ENCODE data around the gene APOBEC2. TPM values are rescaled to one million over a fixed set of nuclear protein-coding genes. Genes with fewer than 3 reads are reported as not detected.
A peak's percentile ranks its signal among the peaks of the same experiment; 100 is the strongest.

Gene APOBEC2
- total and polyA plus RNA-seq, 2 of the 13 experiments (the other 11 are each of a cell fraction or from before 2014, with no cell fraction given) = 0.09 TPM; not detected in 1

GRCh38 chr6:41066867-41067304 lies 13.9 kb downstream of the APOBEC2 start (continued):
- TF ChIP-seq KDM3A (CRISPR knock-in tag; IDR thresholded peaks at IDR 0.05; ENCODE audit: low read depth) (peak; percentile 76; the same call in 1 of the 2 replicates), STAG1 (CRISPR knock-in tag; IDR thresholded peaks at IDR 0.05) (peak; percentile 92), ZFX (CRISPR knock-in tag; IDR thresholded peaks at IDR 0.05; ENCODE audit: low read depth) (no peak), RFXANK (CRISPR knock-in tag; IDR thresholded peaks at IDR 0.05) (no peak), MIXL1 (CRISPR knock-in tag; IDR thresholded peaks at IDR 0.05) (peak; percentile 65), ZNF510 (CRISPR knock-in tag; IDR thresholded peaks at IDR 0.05; ENCODE audit: low read depth) (no peak), ZNF331 (CRISPR knock-in tag; IDR thresholded peaks at IDR 0.05) (peak; percentile 17; the same call in 1 of the 2 replicates), RAD21 (CRISPR knock-in tag; IDR thresholded peaks at IDR 0.05) (peak; percentile 78), SMC3 (IDR thresholded peaks at IDR 0.05; ENCODE audit: low read length) (peak; percentile 85), RXRB (CRISPR knock-in tag; IDR thresholded peaks at IDR 0.05; ENCODE audit: borderline replicate concordance) (peak; percentile 48; the same call in 1 of the 2 replicates), ESRRA (CRISPR knock-in tag; IDR thresholded peaks at IDR 0.05; ENCODE audit: low read depth) (no peak), ZNF879 (CRISPR knock-in tag; IDR thresholded peaks at IDR 0.05) (no peak), LCORL (IDR thresholded peaks at IDR 0.05) (no peak), LCORL (CRISPR knock-in tag; IDR thresholded peaks at IDR 0.05) (0 out of 2 replicates have a peak, but pooled peaks have one; percentile 42), ZBTB49 (CRISPR knock-in tag; IDR thresholded peaks at IDR 0.05; ENCODE audit: borderline replicate concordance) (no peak), MEF2D (CRISPR knock-in tag; IDR thresholded peaks at IDR 0.05) (no peak), ZNF747 (CRISPR knock-in tag; IDR thresholded peaks at IDR 0.05; ENCODE audit: borderline replicate concordance) (0 out of 2 replicates have a peak, but pooled peaks have one; percentile 43), HNRNPK (IDR thresholded peaks at IDR 0.05; ENCODE audit: low read depth, low read length, poor library complexity, severe bottlenecking) (no peak), CBX2 (IDR thresholded peaks at IDR 0.05; ENCODE audit: low read depth, low read length) (no peak), CBX2 (CRISPR knock-in tag; IDR thresholded peaks at IDR 0.05; ENCODE audit: low read depth) (no peak)
- TF ChIP-seq, protein P1, sequence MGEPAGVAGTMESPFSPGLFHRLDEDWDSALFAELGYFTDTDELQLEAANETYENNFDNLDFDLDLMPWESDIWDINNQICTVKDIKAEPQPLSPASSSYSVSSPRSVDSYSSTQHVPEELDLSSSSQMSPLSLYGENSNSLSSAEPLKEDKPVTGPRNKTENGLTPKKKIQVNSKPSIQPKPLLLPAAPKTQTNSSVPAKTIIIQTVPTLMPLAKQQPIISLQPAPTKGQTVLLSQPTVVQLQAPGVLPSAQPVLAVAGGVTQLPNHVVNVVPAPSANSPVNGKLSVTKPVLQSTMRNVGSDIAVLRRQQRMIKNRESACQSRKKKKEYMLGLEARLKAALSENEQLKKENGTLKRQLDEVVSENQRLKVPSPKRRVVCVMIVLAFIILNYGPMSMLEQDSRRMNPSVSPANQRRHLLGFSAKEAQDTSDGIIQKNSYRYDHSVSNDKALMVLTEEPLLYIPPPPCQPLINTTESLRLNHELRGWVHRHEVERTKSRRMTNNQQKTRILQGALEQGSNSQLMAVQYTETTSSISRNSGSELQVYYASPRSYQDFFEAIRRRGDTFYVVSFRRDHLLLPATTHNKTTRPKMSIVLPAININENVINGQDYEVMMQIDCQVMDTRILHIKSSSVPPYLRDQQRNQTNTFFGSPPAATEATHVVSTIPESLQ (CRISPR knock-in tag; conservative IDR thresholded peaks at IDR 0.05) = no peak
- TF ChIP-seq, protein P2, sequence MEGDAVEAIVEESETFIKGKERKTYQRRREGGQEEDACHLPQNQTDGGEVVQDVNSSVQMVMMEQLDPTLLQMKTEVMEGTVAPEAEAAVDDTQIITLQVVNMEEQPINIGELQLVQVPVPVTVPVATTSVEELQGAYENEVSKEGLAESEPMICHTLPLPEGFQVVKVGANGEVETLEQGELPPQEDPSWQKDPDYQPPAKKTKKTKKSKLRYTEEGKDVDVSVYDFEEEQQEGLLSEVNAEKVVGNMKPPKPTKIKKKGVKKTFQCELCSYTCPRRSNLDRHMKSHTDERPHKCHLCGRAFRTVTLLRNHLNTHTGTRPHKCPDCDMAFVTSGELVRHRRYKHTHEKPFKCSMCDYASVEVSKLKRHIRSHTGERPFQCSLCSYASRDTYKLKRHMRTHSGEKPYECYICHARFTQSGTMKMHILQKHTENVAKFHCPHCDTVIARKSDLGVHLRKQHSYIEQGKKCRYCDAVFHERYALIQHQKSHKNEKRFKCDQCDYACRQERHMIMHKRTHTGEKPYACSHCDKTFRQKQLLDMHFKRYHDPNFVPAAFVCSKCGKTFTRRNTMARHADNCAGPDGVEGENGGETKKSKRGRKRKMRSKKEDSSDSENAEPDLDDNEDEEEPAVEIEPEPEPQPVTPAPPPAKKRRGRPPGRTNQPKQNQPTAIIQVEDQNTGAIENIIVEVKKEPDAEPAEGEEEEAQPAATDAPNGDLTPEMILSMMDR (CRISPR knock-in tag; IDR thresholded peaks at IDR 0.05) = peak; percentile 90
- TF ChIP-seq, protein P3, sequence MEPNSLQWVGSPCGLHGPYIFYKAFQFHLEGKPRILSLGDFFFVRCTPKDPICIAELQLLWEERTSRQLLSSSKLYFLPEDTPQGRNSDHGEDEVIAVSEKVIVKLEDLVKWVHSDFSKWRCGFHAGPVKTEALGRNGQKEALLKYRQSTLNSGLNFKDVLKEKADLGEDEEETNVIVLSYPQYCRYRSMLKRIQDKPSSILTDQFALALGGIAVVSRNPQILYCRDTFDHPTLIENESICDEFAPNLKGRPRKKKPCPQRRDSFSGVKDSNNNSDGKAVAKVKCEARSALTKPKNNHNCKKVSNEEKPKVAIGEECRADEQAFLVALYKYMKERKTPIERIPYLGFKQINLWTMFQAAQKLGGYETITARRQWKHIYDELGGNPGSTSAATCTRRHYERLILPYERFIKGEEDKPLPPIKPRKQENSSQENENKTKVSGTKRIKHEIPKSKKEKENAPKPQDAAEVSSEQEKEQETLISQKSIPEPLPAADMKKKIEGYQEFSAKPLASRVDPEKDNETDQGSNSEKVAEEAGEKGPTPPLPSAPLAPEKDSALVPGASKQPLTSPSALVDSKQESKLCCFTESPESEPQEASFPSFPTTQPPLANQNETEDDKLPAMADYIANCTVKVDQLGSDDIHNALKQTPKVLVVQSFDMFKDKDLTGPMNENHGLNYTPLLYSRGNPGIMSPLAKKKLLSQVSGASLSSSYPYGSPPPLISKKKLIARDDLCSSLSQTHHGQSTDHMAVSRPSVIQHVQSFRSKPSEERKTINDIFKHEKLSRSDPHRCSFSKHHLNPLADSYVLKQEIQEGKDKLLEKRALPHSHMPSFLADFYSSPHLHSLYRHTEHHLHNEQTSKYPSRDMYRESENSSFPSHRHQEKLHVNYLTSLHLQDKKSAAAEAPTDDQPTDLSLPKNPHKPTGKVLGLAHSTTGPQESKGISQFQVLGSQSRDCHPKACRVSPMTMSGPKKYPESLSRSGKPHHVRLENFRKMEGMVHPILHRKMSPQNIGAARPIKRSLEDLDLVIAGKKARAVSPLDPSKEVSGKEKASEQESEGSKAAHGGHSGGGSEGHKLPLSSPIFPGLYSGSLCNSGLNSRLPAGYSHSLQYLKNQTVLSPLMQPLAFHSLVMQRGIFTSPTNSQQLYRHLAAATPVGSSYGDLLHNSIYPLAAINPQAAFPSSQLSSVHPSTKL (CRISPR knock-in tag; IDR thresholded peaks at IDR 0.05) = 0 out of 2 replicates have a peak, but pooled peaks have one; percentile 50
